AG04450 (cell line): Measurements from ENCODE around the gene AGAP9. TPM values are rescaled to one million over a fixed set of nuclear protein-coding genes. Genes with fewer than 3 reads are reported as not detected.

Experiments
- CTCF ChIA-PET: fragments of 300-600, 350-600 bp; formaldehyde crosslinking; extraction: SDS; loops from one replicate; lab custom pipeline; 2022; ENCODE audit warnings: antibody characterized with exemption, inconsistent platforms; lab: Charles Lee
- POLR2A ChIA-PET: fragments of 350-600 bp; formaldehyde crosslinking; extraction: SDS; loops from one replicate; lab custom pipeline; 2021; ENCODE audit warnings: antibody characterized with exemption, inconsistent platforms; lab: Yijun Ruan, JAX
- DNase-seq: peaks from one replicate; pipeline ENCODE4 v3.0.0-alpha.2; 2011; ENCODE audit warnings: low read depth, low spot score
- H3K27ac ChIP-seq: one replicate; pipeline ENCODE4 v1.5.1; 2012; ENCODE audit warnings: low read depth, low read length, control low read depth
- H3K27me3 ChIP-seq: one replicate; pipeline ENCODE4 v1.6.0; 2012; ENCODE audit warnings: low read length; ENCODE audit not compliant: control insufficient read depth, insufficient read depth
- H3K4me3 ChIP-seq: 2 replicates; pipeline ENCODE4 v1.5.1; 2011; ENCODE audit warnings: mild to moderate bottlenecking, low read depth, low read length, control low read depth
- H3K9me3 ChIP-seq: 2 replicates; pipeline ENCODE4 v1.5.1; 2012; ENCODE audit warnings: low read length; ENCODE audit not compliant: control insufficient read depth, insufficient read depth
- CTCF ChIP-seq: IDR thresholded peaks from 2 replicates; pipeline ENCODE4 v1.5.1; 2011; ENCODE audit warnings: low read depth, low read length, control low read depth, inconsistent platforms
- polyA plus RNA-seq: library from polyadenylated mRNA; depleted of rRNA; stranded (reverse); fragments of >200 nt; gene quantifications from 2 replicates; pipeline ENCODE4 v1.2.3, GENCODE V29; 2011; rRNA removed
- small RNA-seq: library from RNA; depleted of rRNA; stranded (forward); fragments of <200 nt; gene quantifications from one replicate; pipeline ENCODE3, GENCODE V24; 2012; ENCODE audit warnings: low read depth; ENCODE audit not compliant: insufficient read length

Gene AGAP9
- polyA plus RNA-seq, 1 experiment: 3.6 TPM

- Histone ChIP-seq H3K9me3 (no peaks in the 10 kb centered on the region), H3K27me3 (peaks cover 11% of the 10 kb centered on the region), H3K27ac (no peak overlapping the region), H3K4me3 (no peak overlapping the region)
- CTCF ChIA-PET: no interaction called here
- POLR2A ChIA-PET: no interaction called here
- DNase-seq: no peak
- TF ChIP-seq CTCF: no peak
Measured at GRCh38 chr10:47451998-47452494, 71.4 kb downstream of the AGAP9 start.

Small RNA genes within 50 kb of the gene (small RNA-seq; reads per million reads assigned to genes)
- gene AL591684.3: not detected
- gene RNA5SP312: not detected

Other genes with a start within 250 kb of the AGAP9 start
- gene GDF10, start 223.4 kb downstream of the AGAP9 start, polyA plus RNA-seq: 0.09 and 0.14 TPM in 2 replicates
- not detected in 2 replicates for gene GDF2, start 201.2 kb downstream of the AGAP9 start, polyA plus RNA-seq
- not detected in 2 replicates for gene RBP3, start 175.3 kb downstream of the AGAP9 start, polyA plus RNA-seq
- gene ZNF488, start 139.3 kb downstream of the AGAP9 start, polyA plus RNA-seq: 0.16 and 0.19 TPM in 2 replicates
- 0.20 and 0.42 TPM in 2 replicates for gene ANXA8, start 39.5 kb downstream of the AGAP9 start, polyA plus RNA-seq
- gene FAM25G, start 31.9 kb downstream of the AGAP9 start, polyA plus RNA-seq: not detected in 2 replicates
- 0.11 and 0.17 TPM in 2 replicates for gene SYT15B, start 240.0 kb upstream of the AGAP9 start, polyA plus RNA-seq